DOHH2 (cell line): ENCODE measurements around the gene ETV4.

Experiments used
- EZH2phosphoT487 ChIP-seq: fragments of 200-600 bp; sonication (generic); IDR thresholded peaks from 2 replicates; pipeline ENCODE4 v1.6.1; 2017; ENCODE audit warnings: borderline replicate concordance, mild to moderate bottlenecking, antibody characterized with exemption, low read length, moderate library complexity, mixed read lengths
- TF ChIP-seq, protein P1 (sequence below): fragments of 200-600 bp; sonication (generic); IDR thresholded peaks from one replicate; pipeline ENCODE4 v1.5.1; 2014; ENCODE audit warnings: antibody characterized with exemption, mild to moderate bottlenecking, low read depth, low read length; ENCODE audit not compliant: poor library complexity, severe bottlenecking

DNA sequence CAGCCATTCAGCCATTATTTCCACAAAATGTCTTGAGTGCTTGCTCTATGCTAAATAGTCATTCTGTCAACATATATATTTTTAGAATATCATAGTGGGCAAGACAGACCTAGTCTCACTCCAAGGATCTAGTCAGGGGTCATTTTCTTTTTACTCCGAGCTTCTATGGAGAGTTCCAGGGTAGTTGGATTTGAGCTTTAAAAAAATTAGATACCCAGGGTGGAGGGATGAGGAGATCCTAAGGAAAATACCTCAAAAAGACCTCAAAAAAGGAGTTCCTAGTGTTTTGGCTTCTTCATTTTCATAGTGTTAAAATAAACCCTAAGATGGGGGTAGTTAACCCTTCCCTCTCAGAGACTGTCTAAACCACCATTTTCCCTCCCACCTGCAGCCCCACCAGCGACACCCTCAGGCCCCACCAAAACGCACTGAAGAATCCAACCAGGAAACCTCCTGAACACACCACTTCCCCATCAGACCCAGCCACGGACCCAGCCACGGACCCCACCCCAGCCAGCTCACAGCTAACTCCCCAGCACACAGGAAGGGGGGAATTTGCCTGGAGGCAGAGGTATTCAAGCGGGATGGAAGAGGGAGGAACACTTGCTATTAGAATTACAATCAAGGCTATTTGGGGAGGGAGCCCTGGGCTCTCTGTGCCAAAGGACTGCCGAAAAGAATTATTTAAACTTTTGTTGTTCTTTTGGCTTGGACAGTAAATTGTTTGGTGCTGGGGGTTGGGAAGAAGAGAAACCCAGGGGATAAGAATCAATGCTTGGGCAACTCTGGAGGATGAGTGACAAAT lies 2.2 kb downstream of the ETV4 start:
- TF ChIP-seq, protein P1, sequence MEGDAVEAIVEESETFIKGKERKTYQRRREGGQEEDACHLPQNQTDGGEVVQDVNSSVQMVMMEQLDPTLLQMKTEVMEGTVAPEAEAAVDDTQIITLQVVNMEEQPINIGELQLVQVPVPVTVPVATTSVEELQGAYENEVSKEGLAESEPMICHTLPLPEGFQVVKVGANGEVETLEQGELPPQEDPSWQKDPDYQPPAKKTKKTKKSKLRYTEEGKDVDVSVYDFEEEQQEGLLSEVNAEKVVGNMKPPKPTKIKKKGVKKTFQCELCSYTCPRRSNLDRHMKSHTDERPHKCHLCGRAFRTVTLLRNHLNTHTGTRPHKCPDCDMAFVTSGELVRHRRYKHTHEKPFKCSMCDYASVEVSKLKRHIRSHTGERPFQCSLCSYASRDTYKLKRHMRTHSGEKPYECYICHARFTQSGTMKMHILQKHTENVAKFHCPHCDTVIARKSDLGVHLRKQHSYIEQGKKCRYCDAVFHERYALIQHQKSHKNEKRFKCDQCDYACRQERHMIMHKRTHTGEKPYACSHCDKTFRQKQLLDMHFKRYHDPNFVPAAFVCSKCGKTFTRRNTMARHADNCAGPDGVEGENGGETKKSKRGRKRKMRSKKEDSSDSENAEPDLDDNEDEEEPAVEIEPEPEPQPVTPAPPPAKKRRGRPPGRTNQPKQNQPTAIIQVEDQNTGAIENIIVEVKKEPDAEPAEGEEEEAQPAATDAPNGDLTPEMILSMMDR: peak; percentile 11
- no peak for TF ChIP-seq EZH2phosphoT487
